GM21737 (cell line): Measurements from ENCODE around the gene NCAPD3.

ENCODE experiments used
- ATAC-seq: cut with Tn5 transposase; IDR thresholded peaks from one replicate; pipeline ENCODE4 v1.9.1; 2021; ENCODE audit warnings: mild to moderate bottlenecking, moderate library complexity; ENCODE audit not compliant: unreplicated experiment

NCAPD3 gene

GRCh38 chr11:134252346-134253187 lies 28.8 kb upstream of the NCAPD3 start:
- ATAC-seq: peak; percentile 22

DNA sequence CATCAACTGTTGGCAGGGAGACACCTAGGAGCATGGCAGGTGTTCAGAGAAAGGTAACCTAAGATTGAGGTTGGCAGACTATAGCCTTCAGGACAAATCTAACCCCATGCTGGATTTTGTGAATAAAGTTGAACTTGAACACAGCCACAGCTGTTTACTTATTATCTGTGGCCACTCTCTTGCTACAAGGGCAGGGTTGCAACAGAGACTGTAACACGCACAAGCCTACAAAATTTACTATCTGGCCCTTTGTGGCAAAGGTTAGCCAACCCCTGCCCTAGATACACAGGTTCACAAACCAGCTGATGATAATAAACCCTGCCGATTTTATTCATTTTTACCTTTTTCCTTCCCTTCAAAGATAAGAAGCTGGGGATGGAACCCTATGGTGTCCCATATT lies 26.9 kb upstream of the NCAPD3 start:
- ATAC-seq: no peak

- ATAC-seq: no peak
These were observed 26.5 kb upstream of the NCAPD3 start for GRCh38 chr11:134250246-134250645.

DNA sequence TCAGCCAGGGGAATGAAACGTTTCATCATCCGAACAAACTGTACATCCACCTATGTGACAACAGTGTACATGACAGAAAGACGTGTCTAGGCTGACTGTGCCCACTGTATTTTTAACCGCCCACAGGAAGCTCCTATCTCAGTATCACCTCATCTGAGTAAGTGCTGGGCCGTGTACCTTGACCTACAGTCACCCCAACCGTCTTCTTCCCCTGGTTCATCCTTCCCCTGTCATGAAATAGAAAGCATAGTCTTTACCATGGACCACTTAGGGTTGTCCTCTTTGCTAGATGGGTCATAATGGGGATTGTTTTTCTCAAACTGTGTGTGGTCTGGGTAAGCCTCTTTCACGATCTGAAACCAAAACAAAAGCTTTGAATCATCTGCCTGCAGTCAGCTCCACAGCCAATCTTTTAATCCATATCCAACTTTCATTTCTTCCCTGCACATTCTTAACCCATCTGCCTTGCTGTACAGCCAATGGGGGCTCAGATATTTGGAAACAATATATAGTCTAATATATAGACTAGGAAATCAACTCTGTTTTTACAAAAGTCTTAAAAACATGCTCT lies 25.2 kb upstream of the NCAPD3 start:
- no peak for ATAC-seq

GRCh38 chr11:134246678-134247077 lies 22.9 kb upstream of the NCAPD3 start:
- no peak for ATAC-seq

- no peak for ATAC-seq
These were observed 22.3 kb upstream of the NCAPD3 start for GRCh38 chr11:134246100-134246499.

DNA sequence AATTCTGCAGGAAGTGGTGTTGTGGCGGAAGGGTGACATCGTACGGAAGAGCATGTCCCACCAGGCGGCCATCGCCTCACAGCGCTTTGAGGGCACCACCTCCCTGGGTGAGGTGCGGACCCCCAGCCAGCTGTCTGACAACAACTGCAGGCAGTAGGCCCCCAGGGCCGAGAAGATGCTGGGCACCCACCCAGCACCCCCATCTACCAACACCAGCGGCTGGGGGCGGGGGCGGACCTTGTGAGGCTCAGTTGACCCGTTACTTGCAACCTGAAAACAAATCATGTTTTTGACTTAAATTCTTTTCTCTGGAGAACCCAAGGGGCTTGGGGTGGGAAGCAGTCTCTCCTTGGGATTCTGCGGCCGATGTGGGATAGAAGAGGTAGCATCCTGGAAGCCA lies 21.7 kb upstream of the NCAPD3 start:
- ATAC-seq: no peak

- peak; percentile 78 for ATAC-seq
These were observed 20.8 kb upstream of the NCAPD3 start for GRCh38 chr11:134244593-134244992.

GRCh38 chr11:134243913-134244312 lies 20.1 kb upstream of the NCAPD3 start:
- ATAC-seq: no peak

- no peak for ATAC-seq
These were observed 18.6 kb upstream of the NCAPD3 start for GRCh38 chr11:134242376-134242775.

DNA sequence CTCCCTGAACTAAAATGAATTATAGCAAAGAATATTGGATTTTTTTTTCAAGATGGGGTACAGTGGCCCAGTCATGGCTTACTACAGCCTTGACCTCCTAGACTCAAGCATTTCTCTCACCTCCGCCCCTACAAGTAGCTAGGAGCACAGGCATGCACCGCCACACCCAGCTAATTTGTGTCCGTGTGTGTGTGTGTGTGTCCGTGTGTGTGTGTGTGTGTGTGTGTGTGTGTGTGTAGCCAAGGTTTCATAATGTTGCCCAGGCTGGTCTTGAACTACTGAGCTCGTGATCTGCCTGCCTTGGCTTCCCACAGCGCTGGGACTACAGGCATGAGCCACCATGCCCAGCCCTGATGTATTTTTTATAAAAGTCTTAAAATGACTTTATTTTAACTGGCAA lies 16.8 kb upstream of the NCAPD3 start:
- no peak for ATAC-seq

GRCh38 chr11:134238956-134239355 lies 15.2 kb upstream of the NCAPD3 start:
- ATAC-seq: no peak

DNA sequence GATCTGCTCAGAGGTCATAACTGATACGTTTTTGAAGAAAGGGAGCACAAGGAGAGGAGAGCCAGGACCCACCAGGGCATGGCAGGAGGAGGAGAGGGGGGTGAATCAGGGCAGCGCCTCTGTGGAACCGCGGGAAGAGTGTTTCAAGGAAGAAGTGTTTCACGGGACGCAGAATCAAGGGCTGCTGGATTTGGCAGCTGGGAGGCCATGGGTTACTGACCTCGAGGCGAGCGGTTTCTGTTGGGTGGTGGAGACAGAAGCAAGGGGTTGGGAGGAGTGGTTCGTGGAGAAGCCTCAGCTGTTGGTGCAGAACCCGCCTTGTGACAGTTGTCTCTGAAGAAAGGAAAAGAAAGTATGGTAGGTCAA lies 13.8 kb upstream of the NCAPD3 start:
- no peak for ATAC-seq

DNA sequence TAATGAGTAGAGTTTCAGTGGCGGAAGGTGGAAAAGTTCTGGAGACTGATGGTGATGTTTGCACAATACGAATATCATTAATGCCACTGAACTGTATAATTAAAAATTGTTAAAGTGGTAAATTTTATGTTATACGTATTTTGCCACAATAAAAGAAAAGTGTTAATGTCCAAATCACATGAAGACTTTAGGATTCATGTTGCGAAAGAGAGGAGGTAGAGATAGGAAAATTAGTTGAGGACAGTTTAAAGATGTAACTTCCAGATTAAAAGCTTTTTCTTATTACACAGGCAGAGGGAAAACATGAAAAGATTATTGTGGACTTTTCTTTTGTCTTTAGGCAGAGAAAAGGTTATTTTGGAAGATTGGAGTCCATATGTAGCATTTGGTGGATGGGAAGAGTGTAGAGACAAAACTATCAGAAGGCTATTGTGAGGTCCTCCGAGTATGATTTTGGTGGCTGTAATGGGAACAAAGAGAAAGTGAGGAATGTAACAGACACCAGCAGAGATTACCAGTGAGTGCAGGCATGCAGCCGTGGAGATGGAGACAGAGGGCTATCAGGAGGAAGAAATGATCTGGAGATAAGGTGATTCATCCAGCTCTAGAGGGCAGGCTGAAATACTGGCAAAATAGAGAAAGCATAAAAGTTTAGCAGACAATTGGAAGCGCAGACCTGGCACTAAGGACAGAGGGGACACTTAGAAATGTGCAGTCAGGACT lies 13.2 kb upstream of the NCAPD3 start:
- ATAC-seq: no peak

GRCh38 chr11:134235399-134235798 lies 11.6 kb upstream of the NCAPD3 start:
- no peak for ATAC-seq

- no peak for ATAC-seq
These were observed 10.0 kb upstream of the NCAPD3 start for GRCh38 chr11:134233729-134234179.

DNA sequence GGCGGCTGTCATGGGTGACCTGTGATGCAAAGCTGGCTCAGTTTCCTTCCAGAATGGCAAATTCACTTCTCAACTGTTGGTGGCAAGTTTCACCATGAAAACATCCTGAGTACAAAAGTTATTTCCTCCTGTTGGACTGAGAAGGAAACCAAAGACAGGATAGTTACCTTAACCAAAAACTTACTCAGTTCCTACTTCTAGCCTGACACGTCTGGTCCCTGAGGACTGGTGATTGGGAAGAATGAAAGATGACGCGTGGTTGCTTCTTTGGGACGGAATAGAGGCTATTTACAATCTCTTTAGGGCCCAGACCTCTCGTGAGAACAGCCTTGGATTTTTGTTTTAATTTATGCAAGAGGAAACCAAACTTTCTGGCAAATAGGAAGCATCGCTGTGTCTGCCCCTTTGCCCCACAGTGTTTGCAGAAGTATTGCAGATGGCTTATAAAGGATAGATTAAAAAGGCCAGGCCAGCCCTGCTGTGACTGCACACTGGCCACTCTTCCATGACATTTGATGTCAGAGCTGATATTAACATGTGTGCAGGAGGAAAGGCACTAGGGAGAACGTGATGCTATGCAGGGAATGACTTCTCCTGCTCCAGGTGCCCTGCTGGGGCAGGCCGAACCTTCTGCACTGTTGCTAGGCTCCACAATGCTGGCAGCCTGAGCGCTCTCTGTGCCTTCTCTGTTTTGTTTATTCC lies 8.3 kb upstream of the NCAPD3 start:
- no peak for ATAC-seq

DNA sequence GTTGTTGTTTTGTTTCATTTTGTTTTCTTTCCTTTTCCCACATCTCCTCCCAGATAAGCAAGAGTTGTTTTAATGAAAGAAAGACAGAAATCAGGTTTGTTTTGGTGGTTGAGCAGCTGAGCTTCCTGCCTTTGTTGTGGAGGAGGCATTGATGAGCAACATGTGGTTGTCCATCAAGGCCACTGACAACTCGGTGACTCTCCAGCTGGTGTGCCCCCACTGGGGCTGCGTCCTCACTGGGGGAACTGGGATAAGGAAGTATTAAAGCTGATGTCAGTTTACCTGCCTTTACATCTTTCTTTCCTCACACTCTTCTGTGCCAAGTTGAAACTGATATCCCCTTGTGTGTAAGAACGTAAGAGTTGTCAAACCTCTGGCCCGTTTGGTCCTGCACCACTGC lies 6.6 kb upstream of the NCAPD3 start:
- no peak for ATAC-seq

- no peak for ATAC-seq
These were observed 5.5 kb upstream of the NCAPD3 start for GRCh38 chr11:134229126-134229790.

DNA sequence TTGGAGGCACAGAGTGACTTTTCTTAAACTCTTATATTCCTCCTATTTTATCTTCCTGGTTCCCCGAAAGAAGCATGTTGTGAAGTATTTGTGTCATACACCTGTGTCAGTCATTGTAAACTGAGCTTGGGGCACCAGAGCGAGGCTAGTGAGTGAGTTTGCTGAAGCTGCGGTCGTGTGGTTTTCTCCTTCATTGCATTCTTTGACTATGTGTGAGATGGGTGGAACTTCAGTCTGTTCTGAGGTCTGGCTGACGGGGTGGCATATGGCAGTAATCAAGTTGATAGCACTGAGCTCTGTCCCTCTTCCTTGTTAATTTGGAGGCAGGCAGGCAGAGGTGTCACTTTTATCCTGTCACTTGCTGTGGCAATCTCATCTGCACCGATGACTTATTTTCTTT lies 4.9 kb upstream of the NCAPD3 start:
- ATAC-seq: peak; percentile 45

DNA sequence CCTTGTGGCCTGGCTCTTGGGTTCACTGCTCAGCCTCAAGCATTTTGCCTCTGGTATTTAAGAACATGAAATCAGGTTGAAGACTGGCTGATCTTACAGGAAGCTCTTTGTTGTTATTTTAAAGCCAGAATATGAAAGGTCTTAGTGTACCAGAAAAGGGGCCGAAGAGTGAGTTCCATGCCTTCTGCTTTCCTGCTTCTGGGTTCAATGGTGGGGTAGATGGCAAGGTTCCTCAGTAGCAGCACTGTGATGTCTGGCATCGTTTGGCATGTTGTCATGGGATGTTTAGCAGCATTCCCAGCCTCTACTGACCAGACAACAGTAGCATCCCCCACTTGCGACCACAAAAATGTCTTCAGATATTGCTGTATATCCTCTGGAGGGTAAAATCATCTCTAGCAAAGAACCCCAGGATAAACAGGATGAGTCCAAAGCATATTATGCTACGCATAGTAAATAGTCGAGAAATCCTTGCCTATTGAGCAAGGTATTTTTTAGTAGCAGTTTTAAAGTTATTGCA lies 3.1 kb upstream of the NCAPD3 start:
- ATAC-seq: no peak
